ENCODE results near the gene STIM2.

The STIM2 gene

DNA sequence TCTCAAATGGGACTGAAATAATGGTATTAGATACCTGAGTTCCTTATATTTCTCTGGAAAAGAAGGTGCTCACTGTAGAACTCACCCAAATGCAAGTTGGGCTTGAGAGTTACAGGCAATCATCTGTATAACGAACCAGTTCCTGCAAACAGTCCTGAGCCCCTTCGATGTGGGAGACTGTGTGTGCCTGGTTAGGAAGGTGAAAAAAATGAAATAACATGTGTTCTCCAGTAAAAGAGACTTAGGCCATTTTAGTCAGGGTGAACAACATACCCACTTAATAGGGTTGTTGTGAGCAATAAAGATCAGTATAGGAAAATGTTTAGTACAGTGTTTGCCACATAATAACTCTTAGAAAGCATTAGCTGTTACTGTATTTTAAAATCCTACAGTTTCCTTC is 23.4 kb downstream of the STIM2 start:
- TF ChIP-seq, protein P1, sequence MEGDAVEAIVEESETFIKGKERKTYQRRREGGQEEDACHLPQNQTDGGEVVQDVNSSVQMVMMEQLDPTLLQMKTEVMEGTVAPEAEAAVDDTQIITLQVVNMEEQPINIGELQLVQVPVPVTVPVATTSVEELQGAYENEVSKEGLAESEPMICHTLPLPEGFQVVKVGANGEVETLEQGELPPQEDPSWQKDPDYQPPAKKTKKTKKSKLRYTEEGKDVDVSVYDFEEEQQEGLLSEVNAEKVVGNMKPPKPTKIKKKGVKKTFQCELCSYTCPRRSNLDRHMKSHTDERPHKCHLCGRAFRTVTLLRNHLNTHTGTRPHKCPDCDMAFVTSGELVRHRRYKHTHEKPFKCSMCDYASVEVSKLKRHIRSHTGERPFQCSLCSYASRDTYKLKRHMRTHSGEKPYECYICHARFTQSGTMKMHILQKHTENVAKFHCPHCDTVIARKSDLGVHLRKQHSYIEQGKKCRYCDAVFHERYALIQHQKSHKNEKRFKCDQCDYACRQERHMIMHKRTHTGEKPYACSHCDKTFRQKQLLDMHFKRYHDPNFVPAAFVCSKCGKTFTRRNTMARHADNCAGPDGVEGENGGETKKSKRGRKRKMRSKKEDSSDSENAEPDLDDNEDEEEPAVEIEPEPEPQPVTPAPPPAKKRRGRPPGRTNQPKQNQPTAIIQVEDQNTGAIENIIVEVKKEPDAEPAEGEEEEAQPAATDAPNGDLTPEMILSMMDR (IDR thresholded peaks at IDR 0.05; ENCODE audit: extremely low read depth, insufficient read depth, missing control alignments) = no peak
- in situ Hi-C loops (cut with MboI; ENCODE audit: low pct_unique_long_range_greater_than_20kb, low sequenced_read_pairs, unreplicated experiment) = loop anchor here (10.0 kb wide), 1 partner anchor 121 kb away; no protein-coding TSS in a partner anchor
- no peak for DNase-seq (ENCODE audit: low spot score)

DNA sequence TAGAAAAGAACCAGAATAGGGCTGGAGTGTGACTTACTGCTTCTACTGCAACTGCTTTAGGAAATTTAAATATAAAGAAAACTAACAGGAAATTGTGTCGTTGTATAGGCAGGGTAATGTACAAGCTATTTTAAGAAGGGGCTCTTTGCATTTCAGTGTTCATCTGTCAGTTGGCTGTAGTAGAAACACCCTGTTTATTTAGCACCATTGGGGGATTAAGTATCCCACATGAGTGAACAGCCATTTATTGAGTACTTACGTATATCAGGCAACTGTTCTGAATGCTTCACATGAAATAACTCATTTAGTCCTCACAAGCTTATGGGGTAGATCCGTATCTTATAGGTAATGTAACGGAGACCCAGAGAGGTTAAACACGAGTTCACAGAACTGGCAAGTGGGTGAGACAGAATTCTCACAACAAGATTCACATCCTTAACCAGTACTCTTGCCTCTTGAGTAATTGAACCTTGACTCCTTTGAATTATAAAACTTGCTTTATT is 23.9 kb downstream of the STIM2 start:
- in situ Hi-C loops (cut with MboI; ENCODE audit: low pct_unique_long_range_greater_than_20kb, low sequenced_read_pairs, unreplicated experiment) = loop anchor here (10.0 kb wide), 1 partner anchor 120 kb away; no protein-coding TSS in a partner anchor
- TF ChIP-seq, protein P1 (IDR thresholded peaks at IDR 0.05; ENCODE audit: extremely low read depth, insufficient read depth, missing control alignments) = no peak
- peak; percentile 28 for DNase-seq (ENCODE audit: low spot score)

DNA sequence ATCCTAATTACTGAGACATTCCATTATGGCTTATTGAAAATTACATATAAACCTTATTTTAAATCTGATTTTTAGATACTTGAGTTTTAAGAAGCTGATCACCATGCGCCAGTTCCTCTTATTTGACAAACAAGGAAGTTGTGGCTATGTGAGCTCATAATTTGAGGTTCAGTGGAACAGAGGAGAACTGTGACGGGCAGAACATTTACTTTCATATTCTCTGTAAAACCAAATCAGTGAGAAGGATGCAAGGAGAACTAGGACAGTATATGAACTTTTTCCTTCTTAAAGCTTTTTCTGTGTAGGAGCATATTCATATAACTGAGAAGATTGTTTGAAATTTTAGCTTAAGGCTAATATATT is 25.3 kb downstream of the STIM2 start:
- TF ChIP-seq, protein P1 (IDR thresholded peaks at IDR 0.05; ENCODE audit: extremely low read depth, insufficient read depth, missing control alignments) = no peak
- in situ Hi-C loops (cut with MboI; ENCODE audit: low pct_unique_long_range_greater_than_20kb, low sequenced_read_pairs, unreplicated experiment) = loop anchor here (10.0 kb wide), 1 partner anchor 119 kb away; no protein-coding TSS in a partner anchor
- DNase-seq (ENCODE audit: low spot score) = peak; percentile 65

DNA sequence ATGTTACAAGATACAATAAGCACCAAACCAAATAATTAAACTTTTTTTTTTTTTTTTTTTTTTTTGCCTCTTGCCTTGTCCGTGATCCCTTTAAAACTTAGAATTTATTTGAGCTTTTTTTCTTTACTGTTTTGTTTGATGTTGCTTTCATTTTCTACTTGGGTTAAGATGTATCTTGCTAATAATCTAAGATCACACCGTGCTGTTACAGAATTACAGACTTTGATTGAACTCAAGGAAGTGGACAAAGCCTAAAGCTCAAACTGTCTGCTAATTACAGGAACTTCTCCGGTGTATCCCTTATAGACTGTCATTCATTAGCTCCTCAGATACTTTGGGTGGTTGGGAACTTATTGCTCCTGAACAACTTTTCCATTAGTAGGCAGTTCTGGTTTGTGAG is 26.5 kb downstream of the STIM2 start:
- TF ChIP-seq, protein P1 (IDR thresholded peaks at IDR 0.05; ENCODE audit: extremely low read depth, insufficient read depth, missing control alignments) = no peak
- in situ Hi-C loops (cut with MboI; ENCODE audit: low pct_unique_long_range_greater_than_20kb, low sequenced_read_pairs, unreplicated experiment) = loop anchor here (10.0 kb wide), 1 partner anchor 118 kb away; no protein-coding TSS in a partner anchor
- DNase-seq (ENCODE audit: low spot score) = no peak

DNA sequence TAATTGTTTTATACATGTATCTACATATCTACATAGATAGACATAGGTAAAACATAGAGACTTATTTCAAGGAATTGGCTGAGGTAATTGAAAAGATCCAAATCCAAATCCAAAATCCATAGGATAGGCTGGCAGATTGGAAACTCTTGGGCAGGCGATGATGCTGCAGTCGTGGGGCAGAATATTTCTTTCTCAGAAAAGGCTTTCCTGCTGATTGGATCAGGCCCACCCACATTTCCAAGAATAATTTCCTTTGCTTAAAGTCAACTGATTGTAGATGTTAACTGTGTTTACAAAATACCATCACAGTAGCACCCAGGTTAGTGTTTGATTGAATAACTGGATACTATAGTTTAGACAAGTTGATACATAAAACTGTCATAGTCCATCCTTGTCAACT is 27.2 kb downstream of the STIM2 start:
- TF ChIP-seq, protein P1 (IDR thresholded peaks at IDR 0.05; ENCODE audit: extremely low read depth, insufficient read depth, missing control alignments) = no peak
- no peak for DNase-seq (ENCODE audit: low spot score)
- in situ Hi-C loops (cut with MboI; ENCODE audit: low pct_unique_long_range_greater_than_20kb, low sequenced_read_pairs, unreplicated experiment) = loop anchor here (10.0 kb wide), 1 partner anchor 117 kb away; no protein-coding TSS in a partner anchor

DNA sequence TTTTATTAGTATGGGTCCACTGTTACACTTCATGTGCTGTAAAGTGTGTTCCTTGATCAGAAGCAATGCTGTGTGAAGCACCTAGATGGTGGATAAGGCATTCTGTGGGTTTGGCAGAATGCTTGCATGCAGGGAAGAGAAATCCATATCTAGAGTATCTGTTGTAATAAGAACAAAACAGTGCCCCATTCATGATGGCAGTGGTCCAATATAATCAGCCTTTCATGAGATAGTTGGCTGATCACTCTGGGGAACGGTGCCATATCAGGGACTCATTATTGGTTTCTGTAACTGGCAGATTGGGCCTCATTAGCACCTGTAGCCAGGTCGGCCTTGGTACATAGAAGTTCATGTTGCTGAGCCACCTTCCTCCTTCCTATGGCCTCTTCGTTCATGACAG is 28.7 kb downstream of the STIM2 start:
- in situ Hi-C loops (cut with MboI; ENCODE audit: low pct_unique_long_range_greater_than_20kb, low sequenced_read_pairs, unreplicated experiment) = loop anchor here (10.0 kb wide), 1 partner anchor 115 kb away; no protein-coding TSS in a partner anchor
- no peak for DNase-seq (ENCODE audit: low spot score)
- TF ChIP-seq, protein P1 (IDR thresholded peaks at IDR 0.05; ENCODE audit: extremely low read depth, insufficient read depth, missing control alignments) = no peak

Data from GM13977 (cell line).